Measurements from ENCODE around the gene TNFAIP8L1. TPM values are rescaled to one million over a fixed set of nuclear protein-coding genes. Genes with fewer than 3 reads are reported as not detected.

TNFAIP8L1 gene
- total and polyA plus RNA-seq, 4 donors: 15.6 to 29.0 (median 20.1) TPM

GRCh38 chr19:4662020-4662695, 22.8 kb downstream of the TNFAIP8L1 start:
- Histone ChIP-seq H3K4me1 (ENCODE audit: control insufficient read depth in 4 of 4, insufficient read depth in 4 of 4, low read length in 3 of 4) (peaks cover 0 to 12% (median 4%) of the 10 kb centered on the region in 4 donors), H3K9ac (ENCODE audit: low read depth in 1 of 2, low read length in 2 of 2) (no peak overlapping the region), H3K27ac (ENCODE audit: low read depth in 1 of 2, low read length in 2 of 2) (no peak overlapping the region), H3K9me3 (ENCODE audit: control insufficient read depth in 4 of 4, low read length in 3 of 4) (no peaks in the 10 kb centered on the region), H3K4me3 (ENCODE audit: low read depth in 1 of 3, low read length in 3 of 3) (no peak overlapping the region), H3K27me3 (ENCODE audit: control insufficient read depth in 4 of 4, insufficient read depth in 4 of 4, low read length in 3 of 4) (no peaks in the 10 kb centered on the region), H3K36me3 (ENCODE audit: control insufficient read depth in 4 of 4, insufficient read depth in 3 of 4, low read depth in 1 of 4, low read length in 3 of 4) (peaks cover 18 to 51% (median 34%) of the 10 kb centered on the region in 4 donors)
- TF ChIP-seq NR2F2 (IDR thresholded peaks at IDR 0.05) (no peak), HNF4A (conservative IDR thresholded peaks at IDR 0.05) (no peak), JUND (IDR thresholded peaks at IDR 0.05) (no peak)
- 79% methylated on average over 20 of the region's 20 CpGs for WGBS
- DNase-seq (ENCODE audit: low spot score): no peak

- TF ChIP-seq FOXA2 (IDR thresholded peaks at IDR 0.05): no peak
- TF ChIP-seq FOXA1 (IDR thresholded peaks at IDR 0.05): no peak
- TF ChIP-seq YY1 (IDR thresholded peaks at IDR 0.05): no peak
- TF ChIP-seq GABPA (IDR thresholded peaks at IDR 0.05 in 1 of 2, conservative IDR thresholded peaks at IDR 0.05 in 1 of 2): no peak
- no peak for TF ChIP-seq TAF1 (conservative IDR thresholded peaks at IDR 0.05)
- no peak for TF ChIP-seq RAD21 (IDR thresholded peaks at IDR 0.05)
- TF ChIP-seq NR2F2 (IDR thresholded peaks at IDR 0.05): no peak
- no peak for TF ChIP-seq RXRA (IDR thresholded peaks at IDR 0.05)
- TF ChIP-seq ZBTB33 (IDR thresholded peaks at IDR 0.05): no peak
- no peak for TF ChIP-seq ATF3 (IDR thresholded peaks at IDR 0.05)
- TF ChIP-seq HNF4A (conservative IDR thresholded peaks at IDR 0.05): no peak
- TF ChIP-seq HNF4G (IDR thresholded peaks at IDR 0.05): no peak
- no peak for TF ChIP-seq CTCF (IDR thresholded peaks at IDR 0.05; ENCODE audit: low read depth, low read length, missing input control)
- TF ChIP-seq MAX (IDR thresholded peaks at IDR 0.05): no peak
- Histone ChIP-seq H3K36me3 (ENCODE audit: control insufficient read depth in 4 of 4, insufficient read depth in 3 of 4, low read depth in 1 of 4, low read length in 3 of 4) (peaks cover 14 to 47% (median 35%) of the 10 kb centered on the region in 4 donors), H3K4me3 (ENCODE audit: low read depth in 1 of 3, low read length in 3 of 3) (no peak overlapping the region), H3K9me3 (ENCODE audit: control insufficient read depth in 4 of 4, low read length in 3 of 4) (no peaks in the 10 kb centered on the region), H3K4me1 (ENCODE audit: control insufficient read depth in 4 of 4, insufficient read depth in 4 of 4, low read length in 3 of 4) (peaks cover 0 to 10% (median 4%) of the 10 kb centered on the region in 4 donors), H3K27me3 (ENCODE audit: control insufficient read depth in 4 of 4, insufficient read depth in 4 of 4, low read length in 3 of 4) (no peaks in the 10 kb centered on the region), H3K27ac (ENCODE audit: low read depth in 1 of 2, low read length in 2 of 2) (no peak overlapping the region), H3K9ac (ENCODE audit: low read depth in 1 of 2, low read length in 2 of 2) (no peak overlapping the region)
- no peak for DNase-seq (ENCODE audit: low spot score)
- 90% methylated on average over 6 of the region's 6 CpGs for WGBS
Measured at GRCh38 chr19:4662812-4663211, 23.5 kb downstream of the TNFAIP8L1 start.

Measured in liver (tissue), 9 donors.